ENCODE results near the gene PLXNA4.

The PLXNA4 gene

DNA sequence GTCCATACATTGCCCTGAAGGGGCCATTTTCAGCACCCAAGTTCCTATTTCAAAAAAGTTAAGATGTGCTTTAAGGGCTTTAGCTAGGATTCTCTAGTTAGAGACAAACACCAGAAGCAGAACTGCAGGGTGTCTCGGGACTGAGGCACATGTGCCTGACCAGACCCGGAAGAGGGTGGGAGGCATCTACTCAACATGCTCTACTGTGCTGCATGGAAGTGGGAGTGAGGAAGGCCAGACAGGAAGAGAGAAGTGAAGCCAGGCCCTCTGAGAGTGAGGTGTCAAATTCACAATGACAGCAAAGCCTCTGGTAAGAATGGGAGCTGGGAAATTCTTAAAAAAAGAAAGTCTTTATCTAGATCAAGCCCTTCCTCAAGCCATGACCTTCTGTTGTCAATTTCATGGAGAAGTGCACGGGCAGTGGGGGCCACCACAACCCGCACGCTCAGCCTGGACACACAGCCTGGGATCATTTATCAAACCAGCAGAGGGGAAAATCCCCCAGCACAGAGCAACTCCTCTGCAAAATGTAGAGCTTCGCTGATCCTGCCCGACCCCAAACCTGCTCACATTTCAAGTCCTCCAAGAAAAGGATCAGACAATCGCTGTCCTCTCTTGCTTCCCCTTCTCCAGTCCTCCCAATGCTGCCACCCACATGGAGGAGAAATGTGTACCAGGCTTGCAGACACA lies 38.7 kb downstream of the PLXNA4 start:
- in situ Hi-C loops (cut with HindIII; ENCODE audit: low sequenced_read_pairs): no loop called here

DNA sequence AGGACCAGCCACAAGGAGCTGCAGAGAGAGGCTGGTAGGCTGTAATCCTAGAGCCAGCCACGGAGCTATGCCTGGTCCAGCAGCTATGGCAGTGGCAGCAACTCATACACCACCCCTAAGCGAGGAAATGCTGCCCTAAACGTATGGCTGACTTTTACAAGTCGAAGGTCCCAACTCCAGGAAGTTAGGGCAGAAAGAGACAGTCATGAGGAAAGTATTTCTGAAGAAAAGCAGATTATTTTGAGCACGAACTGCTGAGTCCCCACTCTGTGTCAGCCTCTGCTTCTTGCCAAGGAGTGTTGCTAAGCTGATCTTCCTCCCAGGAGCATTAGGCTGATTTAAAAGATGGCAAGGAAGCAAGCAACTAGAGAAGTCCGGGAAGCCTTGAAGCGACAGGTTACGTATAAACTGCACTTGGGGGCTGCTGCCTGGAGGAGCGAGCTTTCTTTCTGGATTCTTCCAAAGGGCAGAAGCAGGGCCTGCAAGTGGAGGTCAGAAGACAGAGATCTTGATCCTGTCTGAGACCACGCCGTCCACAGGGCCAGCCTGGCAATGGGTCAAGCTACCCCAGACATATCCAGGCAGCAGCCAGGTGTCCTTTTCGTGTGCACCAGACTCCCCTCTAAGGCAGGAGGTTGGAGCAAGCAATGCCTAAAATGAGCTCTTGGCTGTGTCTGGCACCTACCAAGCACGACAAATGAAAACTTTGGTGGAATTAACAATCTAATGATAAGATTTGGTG lies 39.4 kb downstream of the PLXNA4 start:
- in situ Hi-C loops (cut with HindIII; ENCODE audit: low sequenced_read_pairs): no loop called here

DNA sequence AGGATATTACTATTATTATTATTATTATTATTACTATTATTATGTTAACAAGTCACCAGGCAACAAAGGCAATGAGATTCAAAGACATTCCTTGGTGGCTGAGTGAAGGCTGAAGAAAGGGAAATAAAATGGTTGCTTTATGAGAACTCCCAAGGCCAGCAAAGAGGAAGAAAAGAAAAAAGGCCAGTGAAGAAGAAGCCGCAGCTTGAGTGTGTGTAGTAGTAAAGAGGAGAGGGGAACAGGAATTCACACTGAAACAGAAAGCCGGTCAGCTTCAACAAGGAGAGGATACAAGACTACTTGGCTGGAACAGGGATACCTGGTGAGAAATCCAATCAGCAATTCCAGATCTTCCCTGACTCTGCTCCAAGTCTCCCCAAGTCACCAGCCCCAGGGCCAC lies 42.4 kb downstream of the PLXNA4 start:
- in situ Hi-C loops (cut with HindIII; ENCODE audit: low sequenced_read_pairs): no loop called here

DNA sequence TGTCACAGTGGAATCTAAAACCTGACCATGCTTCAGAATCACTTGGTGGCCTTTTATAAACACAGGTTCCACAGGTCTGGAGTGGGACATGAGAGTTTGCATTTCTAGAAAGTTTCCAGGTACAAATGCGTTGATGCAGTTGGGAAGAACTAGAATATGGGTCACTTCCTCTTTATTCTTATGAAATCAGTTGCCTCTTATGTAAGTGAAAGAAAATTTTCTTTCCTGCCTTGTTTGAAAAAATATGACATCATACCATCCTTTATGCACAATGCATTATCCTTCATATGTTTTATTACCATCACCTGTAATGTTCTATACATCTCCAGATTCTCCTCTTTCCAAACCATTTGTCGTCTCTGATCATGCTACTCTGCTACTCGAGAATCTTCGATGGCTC lies 44.0 kb downstream of the PLXNA4 start:
- in situ Hi-C loops (cut with HindIII; ENCODE audit: low sequenced_read_pairs): no loop called here

DNA sequence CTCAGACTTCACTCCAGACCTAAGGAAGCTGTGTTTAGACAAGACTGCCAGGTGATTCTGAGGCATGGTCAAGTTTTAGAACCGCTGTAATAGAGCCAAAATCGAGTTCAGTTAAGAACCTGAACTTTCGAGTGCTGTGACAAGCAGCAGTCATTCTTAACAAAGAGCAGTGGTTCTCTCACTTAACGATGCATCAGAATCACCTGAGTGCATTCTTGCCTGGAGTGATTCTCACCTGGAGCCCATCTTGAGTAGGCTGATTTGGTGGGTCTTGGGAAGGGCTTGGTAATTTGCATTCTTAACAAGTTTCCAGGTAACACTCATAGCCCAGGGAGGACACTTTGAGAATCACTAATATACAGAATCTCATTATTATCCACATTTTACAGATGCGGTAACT lies 44.7 kb downstream of the PLXNA4 start:
- in situ Hi-C loops (cut with HindIII; ENCODE audit: low sequenced_read_pairs): no loop called here

DNA sequence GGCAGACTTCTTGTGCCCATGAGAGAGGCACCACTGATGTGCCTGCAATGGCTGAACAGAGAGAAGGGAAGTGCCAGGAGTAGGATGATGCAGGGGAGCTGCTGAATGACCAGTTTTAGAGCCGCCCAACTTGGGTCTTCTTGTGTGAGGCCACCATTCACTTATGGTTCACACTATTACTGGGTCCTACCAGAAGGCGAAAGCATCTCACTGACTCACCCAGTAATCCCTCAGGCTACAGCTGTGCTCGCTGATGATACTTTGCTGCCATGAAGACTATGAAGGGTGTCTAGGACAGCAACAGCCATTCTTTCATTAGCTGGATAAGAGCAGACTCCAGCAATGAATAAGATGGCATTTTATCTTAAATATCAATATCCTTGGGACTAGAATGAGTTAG lies 47.6 kb downstream of the PLXNA4 start:
- in situ Hi-C loops (cut with HindIII; ENCODE audit: low sequenced_read_pairs): no loop called here

DNA sequence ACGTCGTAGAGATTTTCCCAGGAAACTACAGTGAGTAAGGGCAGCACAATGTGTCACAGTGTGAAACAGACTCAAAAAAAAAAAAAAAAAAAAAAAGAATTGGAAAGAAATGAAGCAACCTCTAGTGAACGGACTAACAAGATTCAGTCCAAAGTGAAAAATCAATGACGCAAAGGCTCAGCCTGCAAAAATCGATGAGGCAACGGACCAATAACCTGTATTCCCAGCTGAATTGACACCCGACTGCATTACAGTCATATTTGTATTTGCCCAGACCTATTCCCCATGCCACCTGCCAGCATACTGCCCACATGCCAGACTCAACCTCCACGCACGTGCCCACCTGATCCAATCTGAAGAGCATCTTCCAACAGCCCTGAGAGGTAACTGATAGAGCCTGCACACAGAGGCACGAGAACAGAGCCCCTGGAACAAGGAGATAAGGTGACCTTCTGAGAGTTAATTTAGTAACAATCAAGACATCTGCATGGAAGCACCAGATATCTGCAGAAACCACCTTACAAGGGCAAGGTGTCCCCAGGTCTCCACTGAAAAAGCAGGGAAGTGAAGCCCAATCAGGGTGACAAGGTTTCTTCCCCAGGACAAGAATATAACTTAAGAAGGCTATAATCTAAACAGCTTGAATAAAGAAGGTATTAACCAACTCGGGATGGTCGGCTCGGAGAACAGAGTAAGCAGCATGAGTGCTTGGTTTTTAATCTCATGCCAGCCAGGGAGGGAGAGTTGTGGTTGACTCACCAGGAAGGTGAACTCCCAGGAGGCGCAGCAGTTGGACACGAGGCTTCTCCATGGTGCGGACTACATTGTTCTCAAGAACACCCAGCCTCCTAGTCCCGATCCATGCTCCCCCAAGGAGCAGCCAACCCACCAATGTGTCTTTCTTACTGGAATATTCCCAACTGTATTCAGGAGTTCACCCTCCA lies 48.5 kb downstream of the PLXNA4 start:
- in situ Hi-C loops (cut with HindIII; ENCODE audit: low sequenced_read_pairs): no loop called here

DNA sequence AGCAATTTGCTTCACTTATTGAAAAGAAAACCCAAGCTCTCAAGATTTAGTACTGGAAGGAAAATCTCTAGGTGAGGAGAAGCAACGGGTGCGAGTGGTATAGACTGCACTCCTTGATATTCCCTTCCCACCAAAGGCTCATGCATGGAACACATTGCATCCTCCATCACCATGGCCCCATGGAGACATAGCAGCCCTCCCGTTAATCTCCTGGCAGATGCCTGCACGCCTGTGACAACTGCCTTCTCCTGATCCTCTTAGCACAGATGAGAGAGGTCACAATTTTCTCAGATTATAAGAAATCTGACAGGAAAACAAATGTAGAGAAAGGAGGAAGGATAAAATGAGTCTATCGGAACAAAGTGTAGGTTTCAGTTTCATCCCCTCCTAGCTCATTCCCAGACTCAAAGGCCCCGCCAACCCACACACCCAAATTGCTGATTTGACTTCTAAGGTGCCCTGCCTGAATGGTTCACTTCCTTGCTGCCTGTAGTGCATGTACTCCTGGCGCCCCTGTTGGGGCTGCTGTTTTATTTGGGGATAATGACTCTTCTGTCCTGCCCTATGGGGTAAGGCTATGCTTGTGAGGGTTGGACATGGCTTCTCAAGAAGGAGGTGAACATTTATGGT lies 50.0 kb downstream of the PLXNA4 start:
- in situ Hi-C loops (cut with HindIII; ENCODE audit: low sequenced_read_pairs): no loop called here

DNA sequence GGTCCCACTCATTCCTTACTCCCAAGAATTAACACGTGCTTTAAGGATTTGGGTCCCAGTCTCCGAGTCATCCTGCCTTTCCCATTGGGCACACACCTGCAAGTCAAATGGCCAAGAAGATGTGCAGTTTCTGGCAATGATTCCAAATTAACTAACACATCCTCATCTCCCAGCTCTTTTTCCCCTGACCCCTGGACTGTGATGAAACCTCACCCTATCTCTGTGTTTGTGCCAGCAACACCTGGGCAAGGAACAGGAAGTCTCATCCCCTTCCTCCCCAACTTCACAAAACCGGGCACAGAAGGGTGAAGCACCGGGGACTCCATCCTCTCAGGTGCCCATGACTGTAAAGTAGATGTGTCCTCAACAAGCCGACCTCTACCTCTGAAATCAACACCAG lies 54.8 kb downstream of the PLXNA4 start:
- in situ Hi-C loops (cut with HindIII; ENCODE audit: low sequenced_read_pairs): no loop called here

DNA sequence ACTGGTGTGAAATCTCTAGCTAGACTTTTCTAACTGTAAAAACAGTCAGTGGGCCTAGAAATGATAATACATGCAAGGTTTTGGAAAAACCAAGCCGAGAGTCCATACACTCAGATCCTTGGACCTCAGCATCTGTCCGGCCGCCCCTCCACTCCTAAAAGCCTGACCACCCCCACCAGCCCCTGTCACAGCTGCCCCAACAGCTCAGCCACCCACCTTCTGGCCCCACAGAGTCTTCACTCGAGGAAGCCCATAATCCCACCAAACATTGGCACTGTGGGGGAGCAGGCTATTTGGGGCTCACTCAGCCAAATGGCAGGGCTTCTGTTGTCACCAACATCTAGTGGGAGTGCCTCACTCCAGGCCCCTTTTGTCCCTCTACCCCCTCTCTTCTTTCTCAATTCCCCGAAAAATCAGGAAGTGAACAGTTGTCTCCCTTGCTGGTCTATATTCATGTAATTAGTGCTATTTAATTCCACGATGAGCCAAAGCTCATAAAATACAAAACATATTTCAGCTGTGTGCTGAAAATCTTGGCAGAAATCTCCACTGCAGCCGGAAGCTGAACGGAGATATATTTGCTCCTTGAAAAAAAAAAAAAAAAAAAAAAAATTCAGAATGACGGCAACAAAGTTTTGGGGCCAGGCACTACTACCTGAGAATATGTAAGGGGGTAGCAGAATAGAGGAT lies 55.5 kb downstream of the PLXNA4 start:
- in situ Hi-C loops (cut with HindIII; ENCODE audit: low sequenced_read_pairs): no loop called here

DNA sequence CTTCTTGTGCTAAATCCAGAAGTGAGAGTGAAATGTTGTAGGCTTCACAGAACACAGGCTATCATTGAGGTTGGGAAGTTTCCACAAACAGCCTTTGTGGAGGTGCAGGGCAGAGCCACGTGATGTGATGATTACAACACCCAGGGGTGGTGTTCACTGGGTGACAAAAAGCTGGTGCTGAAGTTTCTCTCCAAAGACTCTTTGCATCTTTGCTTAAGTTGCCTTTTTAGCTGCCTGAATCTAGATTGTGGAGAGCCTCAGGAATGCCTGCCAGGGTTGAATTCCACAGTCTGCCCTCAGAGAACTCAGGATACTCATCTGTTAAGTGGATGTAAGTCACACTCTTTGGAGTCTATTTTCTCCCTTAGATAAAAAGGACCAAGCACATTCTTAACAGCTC lies 56.3 kb downstream of the PLXNA4 start:
- in situ Hi-C loops (cut with HindIII; ENCODE audit: low sequenced_read_pairs): no loop called here

DNA sequence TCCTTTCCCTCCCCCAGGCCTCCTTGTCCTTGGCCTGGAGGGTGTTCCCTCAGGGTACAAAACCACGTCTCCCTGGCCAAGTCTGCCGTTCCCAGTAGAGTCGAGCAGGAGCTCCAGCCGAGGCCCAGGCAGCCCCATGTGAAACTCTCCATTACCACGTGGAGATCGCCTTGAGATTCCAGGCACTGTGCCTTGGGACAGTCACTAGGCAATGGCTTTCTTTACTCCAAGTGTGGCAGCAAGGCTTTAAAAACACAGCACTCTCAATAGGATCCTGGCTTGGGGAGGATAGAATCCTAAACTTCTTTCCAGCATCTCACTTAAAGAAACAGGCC lies 57.5 kb downstream of the PLXNA4 start:
- in situ Hi-C loops (cut with HindIII; ENCODE audit: low sequenced_read_pairs): no loop called here

DNA sequence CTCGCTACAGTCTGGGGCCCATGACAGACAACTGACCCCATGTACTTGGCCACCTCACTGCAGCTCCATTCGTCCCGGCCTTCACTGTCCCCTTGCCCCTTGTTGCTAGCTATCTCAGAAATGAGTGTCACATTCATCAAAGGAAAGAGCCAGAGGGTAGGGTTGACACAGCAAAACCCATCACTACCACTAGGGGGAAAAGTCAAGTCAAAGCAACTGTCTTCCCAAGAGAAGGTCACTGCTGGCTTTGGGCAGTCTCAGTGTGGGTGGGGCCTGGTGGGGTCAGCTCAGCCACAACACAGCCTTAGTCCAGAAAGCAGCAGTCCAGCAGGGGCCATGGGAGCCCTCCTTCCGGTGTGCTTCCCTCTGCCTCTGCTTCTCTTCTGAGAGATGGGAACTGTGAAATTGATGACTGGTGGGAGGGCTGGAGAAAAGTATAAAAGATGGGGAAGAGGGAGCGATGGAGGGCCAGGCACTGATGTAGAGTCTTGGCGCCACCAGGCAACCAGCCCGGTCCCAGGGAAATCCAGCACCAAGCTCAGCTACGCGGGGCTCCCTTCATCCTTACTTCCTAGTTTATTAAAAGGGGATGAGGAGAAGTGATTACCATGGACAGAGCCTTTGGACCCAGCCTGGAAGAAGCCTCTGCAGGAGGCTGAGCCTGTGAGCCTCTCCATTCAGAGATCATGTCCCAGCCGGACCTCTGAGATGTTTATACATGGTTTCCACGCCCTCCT lies 58.0 kb downstream of the PLXNA4 start:
- in situ Hi-C loops (cut with HindIII; ENCODE audit: low sequenced_read_pairs): no loop called here

DNA sequence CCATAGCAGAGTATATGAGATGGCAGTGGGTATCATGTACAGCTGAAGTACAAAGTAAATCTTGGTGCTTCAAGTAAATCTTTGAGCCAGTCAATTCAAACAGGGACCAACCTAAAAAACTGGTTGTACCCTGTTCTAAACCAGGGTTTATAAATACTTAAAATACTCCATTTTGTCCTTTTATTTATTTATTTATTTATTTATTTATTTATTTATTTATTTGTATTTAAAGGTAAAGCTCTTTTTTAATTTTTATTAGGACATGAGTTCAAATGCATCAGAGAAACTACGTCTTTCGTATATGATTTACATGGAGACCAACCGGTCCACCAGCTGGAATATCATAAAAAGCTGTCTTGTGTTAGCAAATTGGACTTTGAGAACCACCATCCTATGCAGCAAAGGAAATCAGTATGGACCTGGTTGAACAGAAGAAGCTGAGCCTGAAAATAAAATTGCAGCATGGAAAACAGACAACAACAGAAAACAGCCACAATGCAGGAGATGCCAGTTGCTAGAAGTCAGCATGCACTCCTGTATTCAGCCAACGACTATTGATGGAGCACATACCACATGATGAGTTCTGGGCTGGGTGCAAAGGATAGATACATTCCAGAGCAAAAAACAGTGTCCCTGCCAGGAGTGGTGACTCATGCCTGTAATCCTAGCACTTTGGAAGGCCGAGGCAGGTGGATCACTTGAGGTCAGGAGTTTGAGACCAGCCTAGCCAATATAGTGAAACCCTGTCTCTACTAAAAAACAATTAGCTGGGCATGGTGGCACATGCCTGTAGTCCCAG lies 60.0 kb downstream of the PLXNA4 start:
- in situ Hi-C loops (cut with HindIII; ENCODE audit: low sequenced_read_pairs): no loop called here

DNA sequence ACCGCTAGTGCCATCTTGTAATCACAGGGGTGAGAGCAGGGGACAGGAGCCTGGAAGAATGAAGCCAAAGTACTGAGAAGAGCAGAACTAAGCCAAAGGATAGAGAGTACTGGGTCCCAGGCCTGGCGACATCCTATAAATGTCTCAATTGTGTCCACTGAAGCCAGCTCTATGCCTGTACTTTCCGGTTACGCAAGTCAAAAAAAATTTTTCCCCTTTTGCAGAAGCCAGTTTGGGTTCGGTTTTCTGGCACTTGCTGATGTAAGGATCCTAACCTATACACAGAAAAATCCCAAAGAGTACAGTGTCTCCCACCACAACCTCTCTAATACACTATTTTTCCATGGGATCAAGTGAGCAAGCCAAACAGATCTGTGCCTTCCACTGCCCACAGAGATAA lies 61.1 kb downstream of the PLXNA4 start:
- in situ Hi-C loops (cut with HindIII; ENCODE audit: low sequenced_read_pairs): no loop called here

DNA sequence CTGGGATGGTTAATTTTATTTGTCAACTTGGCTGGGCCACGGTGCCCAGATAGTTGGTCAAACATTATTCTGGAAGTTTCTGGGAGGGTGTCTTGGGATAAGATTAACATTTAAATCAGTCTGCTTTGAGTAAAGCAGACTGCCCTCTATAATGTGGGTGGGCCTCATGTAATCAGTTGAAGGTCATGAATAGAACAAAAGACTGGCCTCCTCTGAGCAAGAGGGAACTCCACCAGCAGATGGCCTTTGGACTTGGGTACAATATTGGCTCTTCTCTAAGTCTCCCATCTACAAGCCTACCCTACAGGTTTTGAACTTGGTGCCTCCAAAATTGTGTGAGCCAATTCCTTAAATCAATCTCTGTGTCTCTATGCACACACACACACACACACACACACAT lies 61.8 kb downstream of the PLXNA4 start:
- in situ Hi-C loops (cut with HindIII; ENCODE audit: low sequenced_read_pairs): no loop called here

DNA sequence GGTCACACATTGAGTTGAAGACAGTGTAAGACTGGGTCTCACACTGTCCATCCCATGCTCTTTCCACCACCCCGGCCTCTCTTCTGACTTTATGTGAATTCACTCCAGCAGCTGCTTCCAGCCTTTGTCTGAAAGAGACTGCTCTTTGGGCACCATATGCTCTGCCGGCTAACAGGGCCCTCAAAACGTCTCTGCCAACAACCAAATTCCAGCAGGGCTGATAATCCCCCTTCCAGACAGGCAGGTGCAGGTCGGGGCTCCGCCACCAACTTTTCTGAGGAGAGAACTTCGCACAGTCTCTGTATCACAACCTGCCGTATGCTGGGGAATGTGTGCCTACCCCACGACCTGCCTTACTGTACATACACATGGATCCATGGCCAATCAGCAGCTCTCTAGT lies 64.3 kb downstream of the PLXNA4 start:
- in situ Hi-C loops (cut with HindIII; ENCODE audit: low sequenced_read_pairs): no loop called here

DNA sequence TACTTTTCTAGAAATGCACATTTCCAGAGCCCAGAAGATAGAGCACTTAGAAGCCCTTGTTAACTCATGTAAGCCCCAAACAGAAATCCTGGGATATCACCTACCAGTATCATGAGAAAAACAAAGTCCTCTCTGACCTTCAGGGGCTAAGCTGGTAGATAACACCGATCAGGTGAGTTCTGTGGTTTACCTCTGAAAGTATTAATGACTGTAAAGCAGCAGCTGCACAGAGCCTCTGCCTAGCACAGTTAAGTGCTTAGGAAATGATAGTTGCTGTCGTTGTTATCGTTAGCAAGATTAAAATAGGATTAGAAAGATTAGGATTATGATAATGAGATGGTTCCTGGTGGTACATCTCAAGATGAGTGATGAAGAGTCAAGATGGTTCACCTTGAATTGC lies 64.9 kb downstream of the PLXNA4 start:
- in situ Hi-C loops (cut with HindIII; ENCODE audit: low sequenced_read_pairs): no loop called here

DNA sequence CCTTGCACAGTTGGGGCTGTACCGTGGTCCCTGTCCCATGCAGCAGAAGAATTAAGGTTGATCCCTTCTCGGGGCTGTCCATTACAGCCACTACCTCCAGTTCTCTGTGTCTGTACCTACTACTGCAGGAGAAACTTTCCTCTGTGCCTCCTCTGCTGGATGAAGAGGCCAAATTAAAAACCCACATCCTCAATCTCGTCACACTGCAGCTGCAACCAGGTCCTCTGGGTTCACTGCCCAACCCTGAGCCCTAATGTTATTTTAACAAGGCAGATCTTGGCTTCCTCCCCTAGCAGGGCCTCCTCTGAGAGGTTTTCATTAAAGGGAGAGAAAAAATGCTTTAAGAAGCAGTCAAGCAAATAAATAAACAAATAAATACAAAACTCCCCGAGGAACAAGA lies 66.6 kb downstream of the PLXNA4 start:
- in situ Hi-C loops (cut with HindIII; ENCODE audit: low sequenced_read_pairs): no loop called here

All from endothelial cell of hepatic sinusoid (primary cell).